IMR-90 (cell line): ENCODE results near the gene B2M. TPM values are rescaled to one million over a fixed set of nuclear protein-coding genes. Genes with fewer than 3 reads are reported as not detected.

ENCODE experiments used
- ELK1 ChIP-seq: fragments of 150-350 bp; IDR thresholded peaks from 2 replicates; pipeline ENCODE4 v1.6.1; 2016; ENCODE audit warnings: low read depth, mild to moderate bottlenecking, low read length, moderate library complexity, borderline replicate concordance
- RAD21 ChIP-seq: IDR thresholded peaks from 2 replicates; pipeline ENCODE4 v1.6.1; 2012; ENCODE audit warnings: low read length, improper control_type of control experiment
- RFX5 ChIP-seq: IDR thresholded peaks from 2 replicates; pipeline ENCODE4 v1.8.0; 2012; ENCODE audit warnings: low read depth, mild to moderate bottlenecking, low read length, moderate library complexity
- polyA plus RNA-seq, 3 experiments: library from polyadenylated mRNA; depleted of rRNA; stranded (reverse); fragments of >200 nt; gene quantifications; 2 replicates each; pipeline ENCODE4 v1.2.3, GENCODE V29; 2012; ENCODE audit warnings: low replicate concordance in 1 of 3
- total RNA-seq: library from RNA; depleted of rRNA; stranded (reverse); fragments of >200 nt; gene quantifications from 2 replicates; pipeline ENCODE4 v1.2.3, GENCODE V29; 2012

Gene B2M
- total and polyA plus RNA-seq, 2 of the 4 experiments (the other 2 are of a cell fraction), result 895 to 3,394 TPM

DNA sequence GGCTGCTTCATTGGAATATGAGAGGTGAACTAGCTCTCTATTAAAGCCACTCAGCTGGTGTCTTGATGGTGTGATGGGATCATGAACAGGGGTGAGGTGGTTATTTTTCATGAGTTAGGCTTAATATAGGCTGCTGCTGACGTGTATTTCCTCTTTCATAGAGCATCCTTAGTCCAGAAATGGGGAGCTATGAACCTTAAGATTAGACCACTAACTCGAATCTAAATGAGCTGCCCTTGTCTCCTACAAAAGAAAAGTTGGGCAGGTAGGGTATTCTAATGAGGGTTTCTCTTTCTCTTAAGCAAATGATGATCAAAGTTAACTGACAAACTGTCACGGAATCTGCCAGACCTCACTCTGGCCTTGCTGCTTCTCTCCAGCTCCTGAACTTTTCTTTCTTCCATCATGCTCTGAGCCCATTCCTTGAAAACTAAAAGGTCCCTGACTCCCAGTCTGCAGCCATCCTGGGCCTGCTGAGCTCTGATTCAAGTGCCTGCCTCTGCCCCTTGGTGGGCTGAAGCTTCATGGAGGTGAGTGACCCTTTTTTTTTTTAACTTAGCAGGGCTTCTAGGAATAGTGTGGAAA, 25.0 kb downstream of the B2M start, which contains the start of gene TRIM69 (continued):
- TF ChIP-seq ELK1, result no peak
- TF ChIP-seq RAD21, result no peak
- TF ChIP-seq RFX5, result no peak
